IMR-90 (cell line): ENCODE data around the gene SIDT1. TPM values are rescaled to one million over a fixed set of nuclear protein-coding genes. Genes with fewer than 3 reads are reported as not detected.

Experiments used
- ATAC-seq: fragments of 200-7000 bp; cut with Tn5 transposase; 2 replicates; pipeline ENCODE4 v1.9.1; 2020; ENCODE audit warnings: low read depth, mild to moderate bottlenecking, moderate library complexity
- BruUV-seq: library from RNA; stranded (reverse); fragments of 400-500 nt; replicated peaks from 2 replicates; lab custom pipeline; 2021; lab: Mats Ljungman, UMichigan
- CTCF ChIA-PET: fragments of 300-600 bp; formaldehyde crosslinking; extraction: SDS; loops from one replicate; lab custom pipeline; 2021; ENCODE audit warnings: antibody characterized with exemption; lab: Yijun Ruan, JAX
- POLR2A ChIA-PET: fragments of 300-600 bp; sonication (Branson Sonifier 250); formaldehyde crosslinking; loops from one replicate; lab custom pipeline; 2022; ENCODE audit warnings: antibody characterized with exemption; ENCODE audit not compliant: unreplicated experiment; lab: Charles Lee
- DNase-seq: peaks from one replicate; pipeline ENCODE4 v3.0.0; 2013
- H2AFZ ChIP-seq: replicated peaks from 2 replicates; pipeline ENCODE3; 2013; ENCODE audit warnings: low read length, mild to moderate bottlenecking; ENCODE audit not compliant: poor library complexity
- H2AK5ac ChIP-seq: 2 replicates; pipeline ENCODE4 v1.6.1; 2013; ENCODE audit warnings: low read depth, low read length, inconsistent platforms
- H2AK9ac ChIP-seq: replicated peaks from 2 replicates; pipeline ENCODE3; 2013; ENCODE audit warnings: mild to moderate bottlenecking, low read depth, low read length, moderate library complexity; ENCODE audit not compliant: poor library complexity
- H2BK120ac ChIP-seq: 2 replicates; pipeline ENCODE4 v1.6.1; 2013; ENCODE audit warnings: low read depth, low read length, inconsistent platforms
- H2BK15ac ChIP-seq: 3 replicates; pipeline ENCODE4 v1.6.1; 2013; ENCODE audit warnings: low read depth, low read length, inconsistent platforms
- H2BK20ac ChIP-seq: 2 replicates; pipeline ENCODE4 v1.6.1; 2013; ENCODE audit warnings: low read depth, mild to moderate bottlenecking, inconsistent platforms, low read length, moderate library complexity
- H2BK5ac ChIP-seq: 2 replicates; pipeline ENCODE4 v1.6.1; 2013; ENCODE audit warnings: mild to moderate bottlenecking, low read depth, low read length, inconsistent platforms; ENCODE audit not compliant: poor library complexity, severe bottlenecking
- H3K14ac ChIP-seq: replicated peaks from 2 replicates; pipeline ENCODE4 v1.6.1; 2013; ENCODE audit warnings: low read depth, low read length, inconsistent platforms
- H3K18ac ChIP-seq: 2 replicates; pipeline ENCODE4 v1.6.1; 2013; ENCODE audit warnings: low read depth, low read length, control low read depth
- H3K23ac ChIP-seq: 2 replicates; pipeline ENCODE4 v1.6.1; 2013; ENCODE audit warnings: low read depth, low read length, inconsistent platforms
- H3K27ac ChIP-seq: 2 replicates; pipeline ENCODE4 v1.5.1; 2013; ENCODE audit warnings: mild to moderate bottlenecking, control low read depth, low read length; ENCODE audit not compliant: insufficient read depth
- H3K27me3 ChIP-seq: 2 replicates; pipeline ENCODE4 v1.6.1; 2013; ENCODE audit warnings: low read length; ENCODE audit not compliant: control insufficient read depth, insufficient read depth
- H3K36me3 ChIP-seq: 2 replicates; pipeline ENCODE4 v1.6.1; 2013; ENCODE audit warnings: low read length, mixed read lengths; ENCODE audit not compliant: control insufficient read depth, insufficient read depth
- H3K4ac ChIP-seq: 2 replicates; pipeline ENCODE4 v1.6.1; 2013; ENCODE audit warnings: low read depth, low read length, inconsistent platforms
- H3K4me1 ChIP-seq: 2 replicates; pipeline ENCODE4 v1.6.1; 2013; ENCODE audit warnings: low read length, mixed read lengths; ENCODE audit not compliant: control insufficient read depth, insufficient read depth
- H3K4me2 ChIP-seq: 2 replicates; pipeline ENCODE4 v1.6.1; 2013; ENCODE audit warnings: low read depth, mild to moderate bottlenecking, control low read depth, low read length, moderate library complexity
- H3K4me3 ChIP-seq: 2 replicates; pipeline ENCODE4 v1.5.1; 2013; ENCODE audit warnings: low read depth, mild to moderate bottlenecking, control low read depth, low read length, moderate library complexity; ENCODE audit not compliant: insufficient read depth
- H3K56ac ChIP-seq: 2 replicates; pipeline ENCODE4 v1.6.1; 2013; ENCODE audit warnings: low read length, inconsistent platforms; ENCODE audit not compliant: insufficient read depth; ENCODE audit errors: extremely low read depth
- H3K79me1 ChIP-seq, 2 experiments: 2 replicates each; pipeline ENCODE4 v1.6.1; 2013; ENCODE audit warnings: low read length in 2 of 2, inconsistent platforms in 1 of 2, low read depth in 1 of 2
- H3K9ac ChIP-seq: 2 replicates; pipeline ENCODE4 v1.6.1; 2013; ENCODE audit warnings: low read depth, low read length, control low read depth
- H3K9me1 ChIP-seq: 2 replicates; pipeline ENCODE4 v1.6.1; 2013; ENCODE audit warnings: low read length, inconsistent platforms; ENCODE audit not compliant: insufficient read depth
- H3K9me3 ChIP-seq: 2 replicates; pipeline ENCODE4 v1.6.1; 2013; ENCODE audit warnings: low read length; ENCODE audit not compliant: control insufficient read depth, insufficient read depth
- H4K20me1 ChIP-seq: 2 replicates; pipeline ENCODE4 v1.6.1; 2013; ENCODE audit warnings: low read length, inconsistent platforms; ENCODE audit not compliant: insufficient read depth
- H4K5ac ChIP-seq: 2 replicates; pipeline ENCODE4 v1.6.1; 2013; ENCODE audit warnings: mild to moderate bottlenecking, low read depth, low read length, control low read depth
- H4K8ac ChIP-seq, 2 experiments: 2 replicates each; pipeline ENCODE4 v1.6.1; 2013; ENCODE audit warnings: low read depth in 2 of 2, low read length in 2 of 2, control low read depth in 1 of 2, inconsistent platforms in 1 of 2
- H4K91ac ChIP-seq: 2 replicates; pipeline ENCODE4 v1.6.1; 2013; ENCODE audit warnings: low read depth, low read length, inconsistent platforms; ENCODE audit not compliant: insufficient read depth
- CEBPB ChIP-seq: IDR thresholded peaks from 2 replicates; pipeline ENCODE4 v1.6.1; 2012; ENCODE audit warnings: low read depth, low read length, improper control_type of control experiment
- CHD1 ChIP-seq: IDR thresholded peaks from 2 replicates; pipeline ENCODE4 v1.6.1; 2012; ENCODE audit warnings: low read depth, low read length, improper control_type of control experiment
- ELK1 ChIP-seq: fragments of 150-350 bp; IDR thresholded peaks from 2 replicates; pipeline ENCODE4 v1.6.1; 2016; ENCODE audit warnings: low read depth, mild to moderate bottlenecking, low read length, moderate library complexity, borderline replicate concordance
- FOS ChIP-seq: fragments of 150-350 bp; IDR thresholded peaks from 2 replicates; pipeline ENCODE4 v1.6.1; 2016; ENCODE audit warnings: low read depth, low read length
- POLR2A ChIP-seq: IDR thresholded peaks from 2 replicates; pipeline ENCODE4 v1.6.1; 2012; ENCODE audit warnings: mild to moderate bottlenecking, low read depth, low read length
- SMC3 ChIP-seq: fragments of 150-350 bp; IDR thresholded peaks from 2 replicates; pipeline ENCODE4 v1.6.1; 2016; ENCODE audit warnings: low read depth, mild to moderate bottlenecking, antibody characterized with exemption, low read length, moderate library complexity
- WGBS, 2 experiments: methylation state at CpG; one replicate each; pipeline versions ENCODE4 v1.1.5 to v1.1.7; 2013; ENCODE audit warnings: missing lambda C conversion rate in 2 of 2; ENCODE audit not compliant: insufficient read length in 1 of 2; ENCODE audit errors: extremely low coverage in 2 of 2; 5-methylcytosine and 5-hydroxymethylcytosine counted together
- dilution Hi-C: fragments of 300-500 bp; cut with HindIII; formaldehyde crosslinking; loops from one replicate; pipeline ENCODE4 v1.14.3; 2018; ENCODE audit warnings: low sequenced_read_pairs; ENCODE audit not compliant: unreplicated experiment
- in situ Hi-C: fragments of 300-500 bp; cut with MboI; formaldehyde crosslinking; loops from 3 replicates; pipeline ENCODE4 v1.14.3; 2019; ENCODE audit warnings: low sequenced_read_pairs, inconsistent platforms, mixed read lengths
- intact Hi-C: fragments of 100-400 bp; cut with micrococcal nuclease; formaldehyde crosslinking; loops from 2 replicates; pipeline ENCODE4 v1.10.0; 2022
- polyA plus RNA-seq, 3 experiments: library from polyadenylated mRNA; depleted of rRNA; stranded (reverse); fragments of >200 nt; gene quantifications; 2 replicates each; pipeline ENCODE4 v1.2.3, GENCODE V29; 2012; ENCODE audit warnings: low replicate concordance in 1 of 3
- total RNA-seq: library from RNA; depleted of rRNA; stranded (reverse); fragments of >200 nt; gene quantifications from 2 replicates; pipeline ENCODE4 v1.2.3, GENCODE V29; 2012

SIDT1 gene
- total and polyA plus RNA-seq, 2 of the 4 experiments (the other 2 are of a cell fraction) = not detected

GRCh38 chr3:113546414-113546893, 14.1 kb downstream of the SIDT1 start:
- in situ Hi-C loops = no loop called here

More at GRCh38 chr3:113546414-113546893, 14.1 kb downstream of the SIDT1 start:
- no peaks in the 10 kb centered on the region for H3K36me3 ChIP-seq
- no peak overlapping the region for H2AK9ac ChIP-seq
- no peak overlapping the region for H3K27ac ChIP-seq
- H2AK5ac ChIP-seq = no peak overlapping the region
- H3K18ac ChIP-seq = no peak overlapping the region
- POLR2A ChIA-PET = no interaction called here
- CTCF ChIA-PET = interaction anchor here (0.7 to 1.4 kb wide), 2 partner anchors 12 to 41 kb away, joined by 3 to 4 read pairs; no protein-coding TSS in a partner anchor
- H3K14ac ChIP-seq = no peak overlapping the region
- TF ChIP-seq FOS = no peak
- no peak for TF ChIP-seq SMC3
- no peak for TF ChIP-seq POLR2A
- TF ChIP-seq CHD1 = no peak
- TF ChIP-seq ELK1 = no peak
- TF ChIP-seq CEBPB = no peak
- no peak overlapping the region for H4K5ac ChIP-seq
- ATAC-seq (no peak), DNase-seq (no peak)
- H3K56ac ChIP-seq = no peak overlapping the region
- H3K23ac ChIP-seq = no peak overlapping the region
- no peak overlapping the region for H3K4me3 ChIP-seq
- H4K91ac ChIP-seq = no peak overlapping the region
- H3K4ac ChIP-seq = no peak overlapping the region
- H3K4me1 ChIP-seq = no peaks in the 10 kb centered on the region
- H2BK15ac ChIP-seq = no peak overlapping the region
- intact Hi-C loops (no loop called here), dilution Hi-C loops (no loop called here)
- H3K4me2 ChIP-seq = no peak overlapping the region
- no peak overlapping the region for H2BK20ac ChIP-seq
- no peaks in the 10 kb centered on the region for H3K9me1 ChIP-seq
- H3K9me3 ChIP-seq = peaks cover 2% of the 10 kb centered on the region; the same call in 1 of the 2 replicates
- H2AFZ ChIP-seq = no peak overlapping the region
- no peak overlapping the region for H4K8ac ChIP-seq
- no peak overlapping the region for H3K9ac ChIP-seq
- WGBS, 2 experiments = no CpG with 5 or more reads among the region's 3 CpGs
- no peak overlapping the region for H2BK5ac ChIP-seq
- no peaks in the 10 kb centered on the region for H3K79me1 ChIP-seq
- H4K20me1 ChIP-seq = no peaks in the 10 kb centered on the region
- peaks cover 2% of the 10 kb centered on the region; the same call in 1 of the 2 replicates for H3K27me3 ChIP-seq
- no TSS peak for BruUV-seq
- H2BK120ac ChIP-seq = no peak overlapping the region
